Subcutaneous adipose tissue (tissue), 4 donors: ENCODE measurements around the gene SSBP3. TPM values are rescaled to one million over a fixed set of nuclear protein-coding genes. Genes with fewer than 3 reads are reported as not detected.

Experiments used
- CTCF ChIP-seq: fragments of 450-650 bp; IDR thresholded peaks from one replicate; pipeline ENCODE4 v1.5.1; 2016; ENCODE audit warnings: low read depth, mild to moderate bottlenecking, control low read depth, antibody characterized with exemption, moderate library complexity
- total RNA-seq, 4 donors: library from RNA; depleted of rRNA; stranded (reverse); fragments of >200 nt; gene quantifications; one replicate each; pipeline ENCODE4 v1.1.0, GENCODE V29; 2016

Gene SSBP3
- total RNA-seq, 4 donors from 2014 or later, result 19.7 to 28.1 (median 25.1) TPM

DNA sequence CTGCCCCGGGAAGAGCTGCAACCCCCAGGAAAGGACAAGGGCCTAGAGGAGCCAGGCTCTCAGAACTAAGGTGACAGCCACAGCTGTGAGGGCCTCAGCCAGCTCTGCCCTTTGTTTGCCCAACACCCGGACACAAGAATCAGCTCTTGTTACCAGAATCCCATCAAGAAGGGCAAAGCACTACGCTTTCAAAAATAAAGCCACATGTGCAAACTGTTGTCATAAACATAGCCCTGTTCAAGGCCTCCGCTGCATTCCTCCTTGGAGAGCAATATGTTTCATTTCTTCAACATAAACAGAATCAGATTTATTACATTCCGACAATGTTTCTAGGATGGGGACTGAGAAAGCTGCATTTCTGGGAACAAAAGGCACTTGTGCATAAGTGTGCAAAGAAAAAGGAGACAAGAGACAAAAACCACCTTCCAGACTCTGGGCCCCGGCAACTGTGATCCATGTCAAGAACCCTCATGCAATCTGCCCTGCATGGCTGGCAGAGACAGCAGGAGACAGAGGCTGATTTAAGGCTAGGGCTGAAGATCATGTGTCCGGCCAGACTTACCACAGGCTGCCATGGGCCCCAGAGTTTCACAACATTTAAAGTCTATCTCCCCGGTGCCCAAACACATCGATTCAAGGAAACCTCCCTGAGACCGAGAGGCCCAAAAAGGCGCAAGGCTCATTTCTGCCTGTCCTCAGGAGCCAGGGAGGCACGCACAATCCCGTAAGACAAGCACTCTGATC, 71.0 kb downstream of the SSBP3 start:
- no peak for TF ChIP-seq CTCF

DNA sequence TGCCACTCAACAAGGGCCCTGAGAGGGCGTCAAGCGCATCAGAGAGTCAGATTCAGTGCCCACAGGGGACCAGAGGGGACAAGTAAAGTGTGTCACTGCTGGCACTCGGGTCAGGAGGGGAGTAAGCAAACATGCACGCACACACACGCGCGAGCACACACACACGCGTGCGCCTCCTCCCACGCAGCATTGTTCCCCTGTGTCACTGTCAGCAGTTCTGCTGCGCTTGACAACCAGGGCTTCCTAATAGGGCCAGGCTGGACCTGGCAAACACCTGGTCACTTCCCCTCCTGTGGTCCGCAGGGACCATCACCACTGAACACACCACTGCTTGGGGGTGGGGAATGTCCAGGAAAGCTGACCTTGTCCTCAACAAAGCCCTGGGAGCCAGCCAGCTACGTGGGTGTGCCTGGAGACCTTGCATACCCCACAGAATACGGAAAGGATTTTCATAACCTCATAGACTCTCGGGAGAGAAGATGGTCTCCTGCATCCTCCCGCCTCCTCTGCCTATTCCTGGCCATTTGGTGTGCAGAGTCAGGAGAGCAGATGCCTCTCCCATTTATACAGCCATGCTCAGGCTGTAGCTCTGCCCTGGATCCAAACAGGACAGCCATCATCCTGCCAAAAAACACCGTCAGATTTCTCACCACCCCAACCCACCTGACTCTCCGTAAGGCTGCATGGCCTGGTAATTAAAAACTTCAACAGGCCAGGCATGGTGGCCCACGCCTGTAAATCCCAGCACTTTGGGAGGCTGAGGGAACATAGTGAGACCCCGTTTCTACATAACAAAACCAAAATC, 73.2 kb downstream of the SSBP3 start:
- TF ChIP-seq CTCF, result no peak

DNA sequence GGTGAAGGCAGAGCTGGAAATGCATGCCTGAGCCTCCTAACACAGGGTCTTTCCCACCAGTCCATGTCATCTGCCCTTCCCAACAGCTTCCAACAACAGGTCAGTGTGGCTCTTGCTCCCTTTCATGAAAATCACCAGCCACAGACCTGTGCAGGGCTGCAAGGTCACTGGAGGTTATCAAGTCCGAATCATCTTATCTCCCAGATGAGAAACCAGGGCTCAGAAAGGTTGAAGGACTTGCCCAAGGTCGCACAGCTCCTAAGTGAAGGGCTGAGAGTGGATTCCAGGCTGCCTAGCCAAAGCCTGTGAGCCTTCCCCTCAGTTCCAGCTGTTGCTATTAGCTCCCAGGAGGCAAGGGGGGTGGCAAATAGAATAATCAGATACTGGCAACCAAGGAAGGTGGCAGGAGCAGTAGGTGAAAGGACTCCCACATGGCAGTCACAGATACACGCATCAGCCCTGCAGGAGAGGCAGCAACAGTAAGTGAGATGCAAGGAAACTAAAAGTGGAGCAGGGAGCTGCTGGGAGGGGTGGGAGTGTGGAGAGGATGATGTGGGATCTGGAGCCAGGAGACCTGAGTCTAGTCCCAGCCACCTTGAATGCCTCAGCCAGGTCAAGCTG, 74.2 kb downstream of the SSBP3 start:
- TF ChIP-seq CTCF, result no peak

DNA sequence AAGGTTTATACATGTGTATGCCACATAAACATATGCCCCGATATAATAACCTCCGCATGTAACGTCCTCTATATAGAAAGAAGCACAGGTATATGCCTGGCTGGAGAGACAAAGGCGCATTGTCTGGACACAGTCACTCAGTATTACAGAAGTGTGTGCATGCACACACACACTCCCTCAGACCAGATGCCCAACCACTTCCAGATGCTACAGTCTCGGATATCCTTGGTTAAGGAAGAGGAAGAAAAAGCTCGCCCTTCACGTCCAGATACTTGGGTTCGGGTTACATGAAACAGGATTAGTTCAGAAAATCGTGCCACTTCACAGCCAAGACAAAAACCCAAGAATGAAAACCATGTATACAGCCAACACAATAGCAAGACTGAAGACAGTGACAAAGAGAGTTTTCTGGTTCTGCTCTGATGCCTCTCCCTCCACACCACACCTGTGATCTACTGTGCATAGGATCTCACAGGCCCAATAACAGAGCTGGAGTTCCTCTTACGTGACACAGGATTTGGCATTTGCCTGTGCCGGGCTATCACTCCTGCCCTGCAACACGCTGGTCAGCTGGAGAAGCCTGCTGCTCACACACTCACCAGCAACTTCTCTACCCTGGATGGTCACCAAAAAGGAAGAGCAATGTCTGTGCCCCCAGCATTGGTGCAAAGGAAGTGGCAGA, 75.0 kb downstream of the SSBP3 start:
- TF ChIP-seq CTCF, result no peak

DNA sequence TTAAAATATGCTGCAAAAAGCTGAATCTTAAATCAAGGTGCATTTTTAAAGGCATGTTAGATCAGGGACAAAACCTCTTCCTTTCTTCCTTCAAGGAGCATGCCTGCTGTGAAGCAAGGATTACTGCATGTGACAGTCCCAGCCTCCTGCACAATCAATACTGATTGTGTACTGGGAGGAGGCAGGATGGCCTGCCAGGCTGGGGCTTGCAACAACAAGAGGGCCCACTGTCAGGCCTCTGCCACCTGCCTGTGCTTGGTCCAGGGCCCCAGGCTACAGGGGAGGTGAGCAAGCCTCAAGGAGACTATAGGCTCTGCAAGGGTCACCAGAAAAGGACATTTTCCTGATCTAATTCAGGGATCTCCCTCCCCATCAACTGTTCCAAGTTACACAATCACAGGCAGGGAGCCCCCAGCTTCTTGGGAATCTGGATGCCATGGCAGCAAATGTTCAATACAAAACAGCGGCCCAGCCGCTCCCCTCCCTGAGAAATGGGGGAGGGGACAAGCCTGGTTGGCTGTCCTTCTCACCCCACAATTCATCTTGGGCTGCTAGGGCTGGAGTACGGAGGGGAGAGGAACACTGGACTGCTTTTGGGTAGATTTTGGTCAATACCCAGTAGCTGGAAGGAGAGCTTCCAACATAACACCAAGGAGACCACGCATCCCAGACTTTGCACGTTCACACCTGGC, 76.7 kb downstream of the SSBP3 start:
- no peak for TF ChIP-seq CTCF

DNA sequence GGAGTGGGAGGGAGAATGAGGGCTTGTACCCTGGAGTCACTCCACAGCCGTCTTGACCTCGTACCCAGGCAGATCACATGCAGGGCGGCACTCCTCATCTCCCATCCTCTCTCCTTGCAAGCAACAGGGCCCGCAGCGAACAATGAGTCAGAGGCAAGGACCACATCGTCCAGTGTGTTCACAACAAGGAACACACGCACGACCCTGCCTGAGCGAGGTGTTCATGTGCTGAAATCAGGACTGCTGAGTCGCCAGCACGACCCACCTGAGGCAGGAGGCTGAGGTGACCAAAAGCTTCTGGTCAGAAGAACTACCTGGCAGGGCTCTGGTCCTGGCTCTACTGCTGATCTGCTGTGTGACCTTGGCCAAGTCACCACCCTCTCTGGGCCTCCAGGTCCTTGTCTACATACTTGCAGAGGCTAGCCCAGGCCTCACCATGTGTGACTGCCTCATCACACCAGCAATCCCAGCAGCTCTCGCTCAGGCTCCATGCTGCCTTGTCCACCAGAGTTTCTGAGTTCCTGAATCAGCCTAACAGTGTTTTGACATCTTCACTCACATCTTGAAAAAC, 78.0 kb downstream of the SSBP3 start:
- no peak for TF ChIP-seq CTCF
